ENCODE results near the gene LANCL2. TPM values are rescaled to one million over a fixed set of nuclear protein-coding genes. Genes with fewer than 3 reads are reported as not detected.
"Not testable (repeated sequence)": the region's sequence is repeated elsewhere in the genome, so short reads cannot be mapped to it uniquely, and the experiment has no call there.

The LANCL2 gene
- total RNA-seq, 4 donors from 2014 or later = 12.6 to 23.3 (median 18.6) TPM

GRCh38 chr7:55386541-55386940 is 21.4 kb downstream of the LANCL2 start:
- DNase-seq (ENCODE audit: low spot score) (no peak), ATAC-seq (ENCODE audit: low FRiP score) (no peak)
- no peak for TF ChIP-seq CTCF (IDR thresholded peaks at IDR 0.05)

- ATAC-seq (ENCODE audit: low FRiP score) = no peak
- no peak for TF ChIP-seq CTCF (IDR thresholded peaks at IDR 0.05)
- DNase-seq (ENCODE audit: low spot score) = no peak
These were observed 22.2 kb downstream of the LANCL2 start for GRCh38 chr7:55387062-55387965.

GRCh38 chr7:55396233-55396785 is 31.2 kb downstream of the LANCL2 start:
- no peak for TF ChIP-seq CTCF (IDR thresholded peaks at IDR 0.05)
- DNase-seq (ENCODE audit: low spot score) (no peak), ATAC-seq (ENCODE audit: low FRiP score) (no peak)

GRCh38 chr7:55397617-55398016 is 32.5 kb downstream of the LANCL2 start:
- no peak for TF ChIP-seq CTCF (IDR thresholded peaks at IDR 0.05)
- no peak for ATAC-seq (ENCODE audit: low FRiP score)
- DNase-seq (ENCODE audit: low spot score) = no peak

- no peak for ATAC-seq (ENCODE audit: low FRiP score)
- DNase-seq (ENCODE audit: low spot score) = no peak
- no peak for TF ChIP-seq CTCF (IDR thresholded peaks at IDR 0.05)
These were observed 35.1 kb downstream of the LANCL2 start for GRCh38 chr7:55400191-55400590.

- DNase-seq (ENCODE audit: low spot score); ATAC-seq (ENCODE audit: low FRiP score): not testable (repeated sequence)
These were observed 37.4 kb downstream of the LANCL2 start for GRCh38 chr7:55402506-55402905.

GRCh38 chr7:55405856-55406541 is 40.9 kb downstream of the LANCL2 start:
- no peak for ATAC-seq (ENCODE audit: low FRiP score)
- TF ChIP-seq CTCF (IDR thresholded peaks at IDR 0.05) = no peak
- no peak for DNase-seq (ENCODE audit: low spot score)
